GM23338 (cell line): ENCODE measurements around the gene FRMD4A. TPM values are rescaled to one million over a fixed set of nuclear protein-coding genes. Genes with fewer than 3 reads are reported as not detected.

Source experiments
- ATAC-seq: fragments of 200-7000 bp; cut with Tn5 transposase; 3 replicates; pipeline ENCODE4 v1.9.1; 2020
- DNase-seq: peaks from one replicate; pipeline ENCODE4 v3.0.0-alpha.2; 2015; ENCODE audit warnings: low spot score
- H2AFZ ChIP-seq: fragments of 200-600 bp; sonication (generic); 2 replicates; pipeline ENCODE4 v1.8.0; 2016; ENCODE audit warnings: antibody characterized with exemption, mild to moderate bottlenecking, moderate library complexity
- H3F3A ChIP-seq: fragments of 200-600 bp; sonication (generic); replicated peaks from 2 replicates; pipeline ENCODE4 v1.8.0; 2017; ENCODE audit warnings: antibody characterized with exemption, mixed run types, low read depth
- H3K27ac ChIP-seq: fragments of 200-600 bp; sonication (generic); 2 replicates; pipeline ENCODE4 v1.6.1; 2016; ENCODE audit warnings: low read depth
- H3K27me3 ChIP-seq: fragments of 200-600 bp; sonication (generic); 2 replicates; pipeline ENCODE4 v1.8.0; 2016; ENCODE audit warnings: mild to moderate bottlenecking, mixed run types, moderate library complexity; ENCODE audit not compliant: insufficient read depth
- H3K36me3 ChIP-seq: fragments of 200-600 bp; sonication (generic); 2 replicates; pipeline ENCODE4 v1.8.0; 2016; ENCODE audit warnings: mild to moderate bottlenecking; ENCODE audit not compliant: insufficient read depth
- H3K4me1 ChIP-seq: fragments of 200-600 bp; sonication (generic); 2 replicates; pipeline ENCODE4 v1.8.0; 2016; ENCODE audit warnings: mild to moderate bottlenecking, moderate library complexity; ENCODE audit not compliant: insufficient read depth
- H3K4me2 ChIP-seq: fragments of 200-600 bp; sonication (generic); 2 replicates; pipeline ENCODE4 v1.7.1; 2017; ENCODE audit warnings: mixed run types
- H3K4me3 ChIP-seq: fragments of 200-600 bp; sonication (generic); 2 replicates; pipeline ENCODE4 v1.6.1; 2016; ENCODE audit warnings: mixed run types
- H3K79me2 ChIP-seq: fragments of 200-600 bp; sonication (generic); replicated peaks from 2 replicates; pipeline ENCODE4 v1.8.0; 2017; ENCODE audit warnings: mild to moderate bottlenecking; ENCODE audit not compliant: insufficient read depth
- H3K9me2 ChIP-seq: fragments of 200-600 bp; sonication (generic); 2 replicates; pipeline ENCODE4 v1.8.0; 2017; ENCODE audit not compliant: insufficient read depth
- H4K20me1 ChIP-seq: fragments of 200-600 bp; sonication (generic); replicated peaks from 2 replicates; pipeline ENCODE4 v1.8.0; 2017; ENCODE audit warnings: mild to moderate bottlenecking; ENCODE audit not compliant: insufficient read depth
- H3K27ac Mint-ChIP-seq: 2 replicates; pipeline ENCODE4 v1.8.0; 2020; ENCODE audit warnings: inconsistent platforms, mild to moderate bottlenecking, moderate library complexity, mixed read lengths
- H3K27me3 Mint-ChIP-seq: 3 replicates; pipeline ENCODE4 v1.8.0; 2022; ENCODE audit warnings: low read depth, mild to moderate bottlenecking, moderate library complexity, mixed read lengths, inconsistent platforms; ENCODE audit not compliant: insufficient read depth, poor library complexity
- H3K36me3 Mint-ChIP-seq: 3 replicates; pipeline ENCODE4 v1.8.0; 2021; ENCODE audit warnings: low read depth, mild to moderate bottlenecking, inconsistent platforms, moderate library complexity, mixed read lengths
- H3K4me1 Mint-ChIP-seq: 3 replicates; pipeline ENCODE4 v1.8.0; 2020; ENCODE audit warnings: mild to moderate bottlenecking, inconsistent platforms, mixed read lengths
- H3K4me3 Mint-ChIP-seq: 3 replicates; pipeline ENCODE4 v1.8.0; 2021; ENCODE audit warnings: moderate library complexity, mild to moderate bottlenecking, inconsistent platforms, mixed read lengths
- H3K9me3 Mint-ChIP-seq: 3 replicates; pipeline ENCODE4 v1.8.0; 2020; ENCODE audit warnings: moderate library complexity, mild to moderate bottlenecking, inconsistent platforms, mixed read lengths
- CREB1 ChIP-seq: fragments of 250-450 bp; sonication (Bioruptor Pico); IDR thresholded peaks from 2 replicates; pipeline ENCODE4 v1.5.0; 2020; ENCODE audit warnings: low read depth, mild to moderate bottlenecking, moderate library complexity
- EZH2 ChIP-seq: fragments of 200-600 bp; sonication (generic); IDR thresholded peaks from one replicate; pipeline ENCODE4 v1.8.0; 2017; ENCODE audit warnings: antibody characterized with exemption, mild to moderate bottlenecking, low read depth; ENCODE audit not compliant: unreplicated experiment
- JUNB ChIP-seq: IDR thresholded peaks from one replicate; pipeline ENCODE4 v1.6.1; 2016; ENCODE audit warnings: antibody characterized with exemption; ENCODE audit not compliant: unreplicated experiment
- NANOG ChIP-seq: IDR thresholded peaks from 2 replicates; pipeline ENCODE4 v1.6.1; 2016; ENCODE audit warnings: antibody characterized with exemption, borderline replicate concordance
- POLR2AphosphoS5 ChIP-seq: IDR thresholded peaks from 2 replicates; pipeline ENCODE4 v1.6.1; 2016; ENCODE audit warnings: antibody characterized with exemption, low read depth
- ZNF114 ChIP-seq: fragments of 250-450 bp; sonication (Bioruptor Pico); IDR thresholded peaks from 2 replicates; pipeline ENCODE4 v1.5.0; 2020; ENCODE audit warnings: mild to moderate bottlenecking, moderate library complexity
- ZNF331 ChIP-seq: fragments of 250-450 bp; sonication (Bioruptor Pico); IDR thresholded peaks from 2 replicates; pipeline ENCODE4 v1.5.0; 2020; ENCODE audit warnings: low read depth, mild to moderate bottlenecking, moderate library complexity
- polyA plus RNA-seq: library from polyadenylated mRNA; unstranded; fragments of >200 nt; fragmentation: Nextera tagmentation; extraction: Ambion mirVana; gene quantifications from 2 replicates; pipeline ENCODE4 v1.2.1, GENCODE V29; 2016
- total RNA-seq: library from RNA; depleted of rRNA; stranded (reverse); fragments of >200 nt; shearing (Covaris generic); gene quantifications from 2 replicates; pipeline ENCODE4 v1.2.3, GENCODE V29; 2014
- TF ChIP-seq, protein P1 (sequence below), 2 experiments: fragments of 200-600 bp in 1 of 2; sonication (generic) in 1 of 2; conservative IDR thresholded peaks; 2 replicates each; pipeline versions ENCODE4 v1.5.1 to v1.6.1; 2016 to 2017; ENCODE audit warnings: antibody characterized with exemption in 2 of 2, low read depth in 2 of 2, mild to moderate bottlenecking in 2 of 2, moderate library complexity in 1 of 2
- TF ChIP-seq, protein P2 (sequence below): IDR thresholded peaks from 2 replicates; pipeline ENCODE4 v1.6.1; 2016; ENCODE audit warnings: antibody characterized with exemption
- TF ChIP-seq, protein P3 (sequence below): fragments of 250-450 bp; sonication (Bioruptor Pico); IDR thresholded peaks from 2 replicates; pipeline ENCODE4 v1.5.0; 2020; ENCODE audit warnings: mild to moderate bottlenecking, moderate library complexity
- TF ChIP-seq, protein P4 (sequence below): IDR thresholded peaks from one replicate; pipeline ENCODE4 v1.6.1; 2018; ENCODE audit warnings: antibody characterized with exemption; ENCODE audit not compliant: unreplicated experiment

Gene FRMD4A
- total and polyA plus RNA-seq, 2 experiments from 2014 or later: 14.0 to 20.1 TPM

DNA sequence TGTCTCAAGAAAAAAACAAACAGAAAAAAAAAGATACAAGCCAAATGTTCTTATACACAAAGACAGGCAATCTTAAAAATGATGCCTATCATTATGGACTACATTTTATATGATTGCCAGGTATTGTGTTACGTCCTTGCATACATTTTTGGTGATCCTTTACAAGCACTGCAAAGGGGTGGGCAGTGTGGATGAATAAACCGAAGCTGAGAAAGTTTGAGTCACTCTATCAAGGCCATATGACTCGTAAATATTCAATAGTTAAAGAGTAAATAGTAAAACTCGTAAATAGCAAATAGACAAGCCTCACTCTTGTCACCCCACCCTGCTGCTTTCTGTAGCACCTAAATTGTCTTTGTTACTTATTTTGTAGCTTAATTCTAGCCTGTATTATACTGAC is 326.2 kb downstream of the FRMD4A start (continued):
- TF ChIP-seq, protein P1, sequence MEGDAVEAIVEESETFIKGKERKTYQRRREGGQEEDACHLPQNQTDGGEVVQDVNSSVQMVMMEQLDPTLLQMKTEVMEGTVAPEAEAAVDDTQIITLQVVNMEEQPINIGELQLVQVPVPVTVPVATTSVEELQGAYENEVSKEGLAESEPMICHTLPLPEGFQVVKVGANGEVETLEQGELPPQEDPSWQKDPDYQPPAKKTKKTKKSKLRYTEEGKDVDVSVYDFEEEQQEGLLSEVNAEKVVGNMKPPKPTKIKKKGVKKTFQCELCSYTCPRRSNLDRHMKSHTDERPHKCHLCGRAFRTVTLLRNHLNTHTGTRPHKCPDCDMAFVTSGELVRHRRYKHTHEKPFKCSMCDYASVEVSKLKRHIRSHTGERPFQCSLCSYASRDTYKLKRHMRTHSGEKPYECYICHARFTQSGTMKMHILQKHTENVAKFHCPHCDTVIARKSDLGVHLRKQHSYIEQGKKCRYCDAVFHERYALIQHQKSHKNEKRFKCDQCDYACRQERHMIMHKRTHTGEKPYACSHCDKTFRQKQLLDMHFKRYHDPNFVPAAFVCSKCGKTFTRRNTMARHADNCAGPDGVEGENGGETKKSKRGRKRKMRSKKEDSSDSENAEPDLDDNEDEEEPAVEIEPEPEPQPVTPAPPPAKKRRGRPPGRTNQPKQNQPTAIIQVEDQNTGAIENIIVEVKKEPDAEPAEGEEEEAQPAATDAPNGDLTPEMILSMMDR (conservative IDR thresholded peaks at IDR 0.05; ENCODE audit: low read depth in 2 of 2): no peak
- TF ChIP-seq CREB1 (no peak), ZNF331 (CRISPR knock-in tag) (no peak), POLR2AphosphoS5 (no peak), JUNB (no peak), NANOG (no peak)
- TF ChIP-seq, protein P2, sequence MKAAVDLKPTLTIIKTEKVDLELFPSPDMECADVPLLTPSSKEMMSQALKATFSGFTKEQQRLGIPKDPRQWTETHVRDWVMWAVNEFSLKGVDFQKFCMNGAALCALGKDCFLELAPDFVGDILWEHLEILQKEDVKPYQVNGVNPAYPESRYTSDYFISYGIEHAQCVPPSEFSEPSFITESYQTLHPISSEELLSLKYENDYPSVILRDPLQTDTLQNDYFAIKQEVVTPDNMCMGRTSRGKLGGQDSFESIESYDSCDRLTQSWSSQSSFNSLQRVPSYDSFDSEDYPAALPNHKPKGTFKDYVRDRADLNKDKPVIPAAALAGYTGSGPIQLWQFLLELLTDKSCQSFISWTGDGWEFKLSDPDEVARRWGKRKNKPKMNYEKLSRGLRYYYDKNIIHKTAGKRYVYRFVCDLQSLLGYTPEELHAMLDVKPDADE: no peak

- Histone ChIP-seq H3K4me1 (peaks cover 24% of the 10 kb centered on the region), H3K4me3 (no peak overlapping the region), H3K27me3 (no peaks in the 10 kb centered on the region), H4K20me1 (no peaks in the 10 kb centered on the region), H3K79me2 (no peaks in the 10 kb centered on the region), H3K9me2 (no peaks in the 10 kb centered on the region), H3F3A (no peaks in the 10 kb centered on the region), H3K4me2 (no peak overlapping the region), H3K36me3 (no peaks in the 10 kb centered on the region), H2AFZ (no peak overlapping the region), H3K27ac (no peak overlapping the region)
- peaks cover 36% of the 10 kb centered on the region for H3K4me1 Mint-ChIP-seq
- H3K36me3 Mint-ChIP-seq: no peaks in the 10 kb centered on the region
- DNase-seq (no peak), ATAC-seq (no peak)
- H3K9me3 Mint-ChIP-seq: no peaks in the 10 kb centered on the region
- peaks cover 8% of the 10 kb centered on the region for H3K27me3 Mint-ChIP-seq
- H3K27ac Mint-ChIP-seq: no peak overlapping the region
- H3K4me3 Mint-ChIP-seq: no peak overlapping the region
- TF ChIP-seq EZH2: no peak
- TF ChIP-seq, protein P3, sequence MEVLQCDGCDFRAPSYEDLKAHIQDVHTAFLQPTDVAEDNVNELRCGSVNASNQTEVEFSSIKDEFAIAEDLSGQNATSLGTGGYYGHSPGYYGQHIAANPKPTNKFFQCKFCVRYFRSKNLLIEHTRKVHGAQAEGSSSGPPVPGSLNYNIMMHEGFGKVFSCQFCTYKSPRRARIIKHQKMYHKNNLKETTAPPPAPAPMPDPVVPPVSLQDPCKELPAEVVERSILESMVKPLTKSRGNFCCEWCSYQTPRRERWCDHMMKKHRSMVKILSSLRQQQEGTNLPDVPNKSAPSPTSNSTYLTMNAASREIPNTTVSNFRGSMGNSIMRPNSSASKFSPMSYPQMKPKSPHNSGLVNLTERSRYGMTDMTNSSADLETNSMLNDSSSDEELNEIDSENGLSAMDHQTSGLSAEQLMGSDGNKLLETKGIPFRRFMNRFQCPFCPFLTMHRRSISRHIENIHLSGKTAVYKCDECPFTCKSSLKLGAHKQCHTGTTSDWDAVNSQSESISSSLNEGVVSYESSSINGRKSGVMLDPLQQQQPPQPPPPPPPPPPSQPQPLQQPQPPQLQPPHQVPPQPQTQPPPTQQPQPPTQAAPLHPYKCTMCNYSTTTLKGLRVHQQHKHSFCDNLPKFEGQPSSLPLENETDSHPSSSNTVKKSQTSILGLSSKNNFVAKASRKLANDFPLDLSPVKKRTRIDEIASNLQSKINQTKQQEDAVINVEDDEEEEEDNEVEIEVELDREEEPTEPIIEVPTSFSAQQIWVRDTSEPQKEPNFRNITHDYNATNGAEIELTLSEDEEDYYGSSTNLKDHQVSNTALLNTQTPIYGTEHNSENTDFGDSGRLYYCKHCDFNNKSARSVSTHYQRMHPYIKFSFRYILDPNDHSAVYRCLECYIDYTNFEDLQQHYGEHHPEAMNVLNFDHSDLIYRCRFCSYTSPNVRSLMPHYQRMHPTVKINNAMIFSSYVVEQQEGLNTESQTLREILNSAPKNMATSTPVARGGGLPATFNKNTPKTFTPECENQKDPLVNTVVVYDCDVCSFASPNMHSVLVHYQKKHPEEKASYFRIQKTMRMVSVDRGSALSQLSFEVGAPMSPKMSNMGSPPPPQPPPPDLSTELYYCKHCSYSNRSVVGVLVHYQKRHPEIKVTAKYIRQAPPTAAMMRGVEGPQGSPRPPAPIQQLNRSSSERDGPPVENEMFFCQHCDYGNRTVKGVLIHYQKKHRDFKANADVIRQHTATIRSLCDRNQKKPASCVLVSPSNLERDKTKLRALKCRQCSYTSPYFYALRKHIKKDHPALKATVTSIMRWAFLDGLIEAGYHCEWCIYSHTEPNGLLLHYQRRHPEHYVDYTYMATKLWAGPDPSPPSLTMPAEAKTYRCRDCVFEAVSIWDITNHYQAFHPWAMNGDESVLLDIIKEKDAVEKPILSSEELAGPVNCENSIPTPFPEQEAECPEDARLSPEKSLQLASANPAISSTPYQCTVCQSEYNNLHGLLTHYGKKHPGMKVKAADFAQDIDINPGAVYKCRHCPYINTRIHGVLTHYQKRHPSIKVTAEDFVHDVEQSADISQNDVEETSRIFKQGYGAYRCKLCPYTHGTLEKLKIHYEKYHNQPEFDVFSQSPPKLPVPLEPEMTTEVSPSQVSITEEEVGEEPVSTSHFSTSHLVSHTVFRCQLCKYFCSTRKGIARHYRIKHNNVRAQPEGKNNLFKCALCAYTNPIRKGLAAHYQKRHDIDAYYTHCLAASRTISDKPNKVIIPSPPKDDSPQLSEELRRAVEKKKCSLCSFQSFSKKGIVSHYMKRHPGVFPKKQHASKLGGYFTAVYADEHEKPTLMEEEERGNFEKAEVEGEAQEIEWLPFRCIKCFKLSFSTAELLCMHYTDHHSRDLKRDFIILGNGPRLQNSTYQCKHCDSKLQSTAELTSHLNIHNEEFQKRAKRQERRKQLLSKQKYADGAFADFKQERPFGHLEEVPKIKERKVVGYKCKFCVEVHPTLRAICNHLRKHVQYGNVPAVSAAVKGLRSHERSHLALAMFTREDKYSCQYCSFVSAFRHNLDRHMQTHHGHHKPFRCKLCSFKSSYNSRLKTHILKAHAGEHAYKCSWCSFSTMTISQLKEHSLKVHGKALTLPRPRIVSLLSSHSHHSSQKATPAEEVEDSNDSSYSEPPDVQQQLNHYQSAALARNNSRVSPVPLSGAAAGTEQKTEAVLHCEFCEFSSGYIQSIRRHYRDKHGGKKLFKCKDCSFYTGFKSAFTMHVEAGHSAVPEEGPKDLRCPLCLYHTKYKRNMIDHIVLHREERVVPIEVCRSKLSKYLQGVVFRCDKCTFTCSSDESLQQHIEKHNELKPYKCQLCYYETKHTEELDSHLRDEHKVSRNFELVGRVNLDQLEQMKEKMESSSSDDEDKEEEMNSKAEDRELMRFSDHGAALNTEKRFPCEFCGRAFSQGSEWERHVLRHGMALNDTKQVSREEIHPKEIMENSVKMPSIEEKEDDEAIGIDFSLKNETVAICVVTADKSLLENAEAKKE (CRISPR knock-in tag): no peak
- no peak for TF ChIP-seq CREB1
- TF ChIP-seq NANOG: no peak
- TF ChIP-seq ZNF114: no peak
- TF ChIP-seq, protein P2: no peak
- TF ChIP-seq, protein P4, sequence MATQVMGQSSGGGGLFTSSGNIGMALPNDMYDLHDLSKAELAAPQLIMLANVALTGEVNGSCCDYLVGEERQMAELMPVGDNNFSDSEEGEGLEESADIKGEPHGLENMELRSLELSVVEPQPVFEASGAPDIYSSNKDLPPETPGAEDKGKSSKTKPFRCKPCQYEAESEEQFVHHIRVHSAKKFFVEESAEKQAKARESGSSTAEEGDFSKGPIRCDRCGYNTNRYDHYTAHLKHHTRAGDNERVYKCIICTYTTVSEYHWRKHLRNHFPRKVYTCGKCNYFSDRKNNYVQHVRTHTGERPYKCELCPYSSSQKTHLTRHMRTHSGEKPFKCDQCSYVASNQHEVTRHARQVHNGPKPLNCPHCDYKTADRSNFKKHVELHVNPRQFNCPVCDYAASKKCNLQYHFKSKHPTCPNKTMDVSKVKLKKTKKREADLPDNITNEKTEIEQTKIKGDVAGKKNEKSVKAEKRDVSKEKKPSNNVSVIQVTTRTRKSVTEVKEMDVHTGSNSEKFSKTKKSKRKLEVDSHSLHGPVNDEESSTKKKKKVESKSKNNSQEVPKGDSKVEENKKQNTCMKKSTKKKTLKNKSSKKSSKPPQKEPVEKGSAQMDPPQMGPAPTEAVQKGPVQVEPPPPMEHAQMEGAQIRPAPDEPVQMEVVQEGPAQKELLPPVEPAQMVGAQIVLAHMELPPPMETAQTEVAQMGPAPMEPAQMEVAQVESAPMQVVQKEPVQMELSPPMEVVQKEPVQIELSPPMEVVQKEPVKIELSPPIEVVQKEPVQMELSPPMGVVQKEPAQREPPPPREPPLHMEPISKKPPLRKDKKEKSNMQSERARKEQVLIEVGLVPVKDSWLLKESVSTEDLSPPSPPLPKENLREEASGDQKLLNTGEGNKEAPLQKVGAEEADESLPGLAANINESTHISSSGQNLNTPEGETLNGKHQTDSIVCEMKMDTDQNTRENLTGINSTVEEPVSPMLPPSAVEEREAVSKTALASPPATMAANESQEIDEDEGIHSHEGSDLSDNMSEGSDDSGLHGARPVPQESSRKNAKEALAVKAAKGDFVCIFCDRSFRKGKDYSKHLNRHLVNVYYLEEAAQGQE: no peak
These were observed 327.1 kb downstream of the FRMD4A start for GRCh38 chr10:14003517-14004184.
